GM18519 (cell line): ENCODE results near the gene C9orf72.
"Not testable (repeated sequence)": the region's sequence is repeated elsewhere in the genome, so short reads cannot be mapped to it uniquely, and the experiment has no call there.

ENCODE experiments used
- ATAC-seq: cut with Tn5 transposase; IDR thresholded peaks from one replicate; pipeline ENCODE4 v1.9.1; 2021; ENCODE audit warnings: mild to moderate bottlenecking, moderate library complexity; ENCODE audit not compliant: unreplicated experiment, low FRiP score

Gene C9orf72

GRCh38 chr9:27572918-27573633 is at the start of gene C9orf72:
TSS of gene C9orf72 (minus strand) at chr9:27573481. CDS start at chr9:27567120, 6,361 bp downstream.
- ATAC-seq = peak; percentile 35

- ATAC-seq = no peak
Observed at GRCh38 chr9:27622693-27623340, 49.5 kb upstream of the C9orf72 start.

- ATAC-seq = no peak
Observed at GRCh38 chr9:27619743-27620142, 46.5 kb upstream of the C9orf72 start.

- no peak for ATAC-seq
Observed at GRCh38 chr9:27618066-27618465, 44.8 kb upstream of the C9orf72 start.

GRCh38 chr9:27614551-27614950 is 41.3 kb upstream of the C9orf72 start:
- ATAC-seq = no peak

GRCh38 chr9:27612036-27612435 is 38.8 kb upstream of the C9orf72 start:
- not testable (repeated sequence) for ATAC-seq

- ATAC-seq = no peak
Observed at GRCh38 chr9:27610622-27611021, 37.3 kb upstream of the C9orf72 start.

- no peak for ATAC-seq
Observed at GRCh38 chr9:27602954-27603353, 29.7 kb upstream of the C9orf72 start.

GRCh38 chr9:27602142-27602861 is 29.0 kb upstream of the C9orf72 start:
- no peak for ATAC-seq

GRCh38 chr9:27601396-27601795 is 28.1 kb upstream of the C9orf72 start:
- no peak for ATAC-seq

- no peak for ATAC-seq
Observed at GRCh38 chr9:27600256-27600655, 27.0 kb upstream of the C9orf72 start.

- ATAC-seq = no peak
Observed at GRCh38 chr9:27599870-27600238, 26.6 kb upstream of the C9orf72 start.

GRCh38 chr9:27599102-27599869 is 26.0 kb upstream of the C9orf72 start:
- no peak for ATAC-seq

- no peak for ATAC-seq
Observed at GRCh38 chr9:27595733-27596132, 22.5 kb upstream of the C9orf72 start.

- ATAC-seq = no peak
Observed at GRCh38 chr9:27591672-27592071, 18.4 kb upstream of the C9orf72 start.

GRCh38 chr9:27591093-27591492 is 17.8 kb upstream of the C9orf72 start:
- ATAC-seq = no peak

- ATAC-seq = no peak
Observed at GRCh38 chr9:27590651-27591050, 17.4 kb upstream of the C9orf72 start.

- ATAC-seq = no peak
Observed at GRCh38 chr9:27589462-27589861, 16.2 kb upstream of the C9orf72 start.

- ATAC-seq = no peak
Observed at GRCh38 chr9:27586304-27586703, 13.0 kb upstream of the C9orf72 start.

GRCh38 chr9:27584931-27585330 is 11.7 kb upstream of the C9orf72 start:
- no peak for ATAC-seq

GRCh38 chr9:27582794-27583193 is 9.5 kb upstream of the C9orf72 start:
- no peak for ATAC-seq
